Keratinocyte (primary cell): Measurements from ENCODE around the gene IFNL1. TPM values are rescaled to one million over a fixed set of nuclear protein-coding genes. Genes with fewer than 3 reads are reported as not detected.

ENCODE experiments used
- DNase-seq: peaks from one replicate; pipeline ENCODE4 v3.0.0-alpha.2; 2011; ENCODE audit warnings: low read depth, missing footprints, low spot score
- FAIRE-seq: peaks from 2 replicates; lab custom pipeline; 2011; peaks lifted over from hg19 to GRCh38; lab: Jason Lieb, UNC
- H2AFZ ChIP-seq: 2 replicates; pipeline ENCODE4 v1.6.0; 2012; ENCODE audit warnings: low read length, control low read depth, inconsistent platforms; ENCODE audit not compliant: control insufficient read depth
- H3K27ac ChIP-seq: 2 replicates; pipeline ENCODE4 v1.5.1; 2011; ENCODE audit warnings: low read length; ENCODE audit not compliant: control insufficient read depth, insufficient read depth
- H3K27me3 ChIP-seq: 3 replicates; pipeline ENCODE4 v1.6.0; 2011; ENCODE audit warnings: low read length; ENCODE audit not compliant: control insufficient read depth, insufficient read depth; ENCODE audit errors: extremely low read depth
- H3K36me3 ChIP-seq, 2 experiments: 2 replicates in 1 of 2; 3 replicates in 1 of 2; pipeline ENCODE4 v1.5.1; 2011; ENCODE audit warnings: low read length in 2 of 2, mild to moderate bottlenecking in 1 of 2; ENCODE audit not compliant: control insufficient read depth in 2 of 2, insufficient read depth in 2 of 2; ENCODE audit errors: extremely low read depth in 1 of 2
- H3K4me1 ChIP-seq: 3 replicates; pipeline ENCODE4 v1.5.1; 2011; ENCODE audit warnings: low read length; ENCODE audit not compliant: control insufficient read depth, insufficient read depth; ENCODE audit errors: extremely low read depth
- H3K4me2 ChIP-seq: 3 replicates; pipeline ENCODE4 v1.6.0; 2011; ENCODE audit warnings: low read depth, low read length; ENCODE audit not compliant: control insufficient read depth, insufficient read depth; ENCODE audit errors: extremely low read depth
- H3K4me3 ChIP-seq, 3 experiments: fragments of 200-600 bp in 1 of 3; sonication (generic) in 1 of 3; 2 replicates in 2 of 3; 3 replicates in 1 of 3; pipeline ENCODE4 v1.5.1; 2011 to 2016; ENCODE audit warnings: low read length in 3 of 3, mild to moderate bottlenecking in 3 of 3, control low read depth in 2 of 3, inconsistent platforms in 1 of 3, low read depth in 1 of 3, mixed read lengths in 1 of 3, mixed run types in 1 of 3, moderate library complexity in 1 of 3; ENCODE audit not compliant: control insufficient read depth in 2 of 3, insufficient read depth in 2 of 3; ENCODE audit errors: extremely low read depth in 1 of 3
- H3K79me2 ChIP-seq: 2 replicates; pipeline ENCODE4 v1.6.0; 2012; ENCODE audit warnings: low read length; ENCODE audit not compliant: control insufficient read depth, insufficient read depth
- H3K9ac ChIP-seq: 3 replicates; pipeline ENCODE4 v1.6.0; 2011; ENCODE audit warnings: low read length; ENCODE audit not compliant: control insufficient read depth, insufficient read depth; ENCODE audit errors: extremely low read depth
- H3K9me1 ChIP-seq: 3 replicates; pipeline ENCODE4 v1.6.0; 2011; ENCODE audit warnings: low read length; ENCODE audit not compliant: control insufficient read depth, insufficient read depth; ENCODE audit errors: extremely low read depth
- H3K9me3 ChIP-seq: 2 replicates; pipeline ENCODE4 v1.5.1; 2012; ENCODE audit warnings: low read depth, low read length; ENCODE audit not compliant: control insufficient read depth
- H4K20me1 ChIP-seq: 3 replicates; pipeline ENCODE4 v1.6.0; 2011; ENCODE audit warnings: low read length; ENCODE audit not compliant: control insufficient read depth, insufficient read depth; ENCODE audit errors: extremely low read depth
- EZH2 ChIP-seq: IDR thresholded peaks from one replicate; pipeline ENCODE4 v1.6.1; 2012; ENCODE audit warnings: inconsistent platforms, mild to moderate bottlenecking, low read length, moderate library complexity
- dilution Hi-C: fragments of 300-500 bp; cut with MboI; formaldehyde crosslinking; loops from one replicate; pipeline ENCODE4 v1.7.0; 2020; ENCODE audit warnings: low sequenced_read_pairs; ENCODE audit not compliant: extremely low pct_ligation_motif_present
- polyA plus RNA-seq, 5 experiments: library from polyadenylated mRNA; depleted of rRNA in 3 of 5; stranded (reverse) in 3 of 5; stranded (forward) in 1 of 5; unstranded in 1 of 5; fragments of >200 nt; gene quantifications; 1 replicate in 1 of 5; 2 replicates in 3 of 5; 3 replicates in 1 of 5; pipeline versions ENCODE4 v1.2.1 to v1.2.3, GENCODE V29; 2011 to 2012; ENCODE audit warnings: missing spikeins in 2 of 5, low read depth in 1 of 5, low replicate concordance in 1 of 5
- TF ChIP-seq, protein P1 (sequence below), 3 experiments: IDR thresholded peaks in 1 of 3; conservative IDR thresholded peaks in 1 of 3; optimal IDR thresholded peaks in 1 of 3; 2 replicates in 2 of 3; 3 replicates in 1 of 3; pipeline versions ENCODE3 to v1.5.1; 2011; ENCODE audit warnings: low read length in 3 of 3, mild to moderate bottlenecking in 3 of 3, moderate library complexity in 2 of 3, control low read depth in 1 of 3, inconsistent platforms in 1 of 3; ENCODE audit not compliant: insufficient read depth in 2 of 3; ENCODE audit errors: extremely low read depth in 1 of 3

The IFNL1 gene
- polyA plus RNA-seq, 1 donor (not counting 4 experiments of a cell fraction or from before 2014, with no cell fraction given) = not detected

DNA sequence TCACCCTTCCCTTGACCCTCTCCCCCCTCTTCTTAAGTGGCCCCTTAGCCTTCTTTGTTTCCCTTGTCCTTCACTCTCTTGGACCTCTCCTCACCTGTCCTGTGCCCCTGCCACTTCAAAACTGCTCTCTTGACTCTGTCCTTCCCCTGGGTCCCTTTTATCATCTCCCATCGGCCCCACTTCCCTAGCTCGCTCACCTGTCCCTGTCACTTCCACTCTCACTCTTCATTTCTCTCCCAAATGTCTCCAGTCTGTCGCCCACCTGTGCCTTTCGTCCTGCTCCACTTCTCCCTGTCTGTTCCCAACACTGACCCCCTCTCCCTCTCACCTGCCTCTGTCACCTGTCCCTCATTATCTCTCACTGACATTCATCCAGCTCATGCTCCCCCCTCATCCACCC lies 699 bp downstream of the IFNL1 start:
- dilution Hi-C loops = no loop called here
- Histone ChIP-seq H3K9me3 (no peaks in the 10 kb centered on the region), H2AFZ (no peak overlapping the region), H3K27me3 (peaks cover 8% of the 10 kb centered on the region), H3K79me2 (no peaks in the 10 kb centered on the region), H3K9me1 (no peaks in the 10 kb centered on the region), H3K36me3 (no peaks in the 10 kb centered on the region), H3K4me1 (no peaks in the 10 kb centered on the region), H3K27ac (no peak overlapping the region), H3K4me2 (no peak overlapping the region), H3K4me3 (no peak overlapping the region), H3K9ac (no peak overlapping the region), H4K20me1 (no peaks in the 10 kb centered on the region)
- FAIRE-seq = no peak
- DNase-seq = no peak
- TF ChIP-seq, protein P1, sequence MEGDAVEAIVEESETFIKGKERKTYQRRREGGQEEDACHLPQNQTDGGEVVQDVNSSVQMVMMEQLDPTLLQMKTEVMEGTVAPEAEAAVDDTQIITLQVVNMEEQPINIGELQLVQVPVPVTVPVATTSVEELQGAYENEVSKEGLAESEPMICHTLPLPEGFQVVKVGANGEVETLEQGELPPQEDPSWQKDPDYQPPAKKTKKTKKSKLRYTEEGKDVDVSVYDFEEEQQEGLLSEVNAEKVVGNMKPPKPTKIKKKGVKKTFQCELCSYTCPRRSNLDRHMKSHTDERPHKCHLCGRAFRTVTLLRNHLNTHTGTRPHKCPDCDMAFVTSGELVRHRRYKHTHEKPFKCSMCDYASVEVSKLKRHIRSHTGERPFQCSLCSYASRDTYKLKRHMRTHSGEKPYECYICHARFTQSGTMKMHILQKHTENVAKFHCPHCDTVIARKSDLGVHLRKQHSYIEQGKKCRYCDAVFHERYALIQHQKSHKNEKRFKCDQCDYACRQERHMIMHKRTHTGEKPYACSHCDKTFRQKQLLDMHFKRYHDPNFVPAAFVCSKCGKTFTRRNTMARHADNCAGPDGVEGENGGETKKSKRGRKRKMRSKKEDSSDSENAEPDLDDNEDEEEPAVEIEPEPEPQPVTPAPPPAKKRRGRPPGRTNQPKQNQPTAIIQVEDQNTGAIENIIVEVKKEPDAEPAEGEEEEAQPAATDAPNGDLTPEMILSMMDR (optimal IDR thresholded peaks at IDR 0.05 in 1 of 3, IDR thresholded peaks at IDR 0.05 in 1 of 3, conservative IDR thresholded peaks at IDR 0.05 in 1 of 3; ENCODE audit: extremely low read depth in 1 of 3, insufficient read depth in 2 of 3, low read length in 3 of 3) = no peak
- TF ChIP-seq EZH2 = no peak

DNA sequence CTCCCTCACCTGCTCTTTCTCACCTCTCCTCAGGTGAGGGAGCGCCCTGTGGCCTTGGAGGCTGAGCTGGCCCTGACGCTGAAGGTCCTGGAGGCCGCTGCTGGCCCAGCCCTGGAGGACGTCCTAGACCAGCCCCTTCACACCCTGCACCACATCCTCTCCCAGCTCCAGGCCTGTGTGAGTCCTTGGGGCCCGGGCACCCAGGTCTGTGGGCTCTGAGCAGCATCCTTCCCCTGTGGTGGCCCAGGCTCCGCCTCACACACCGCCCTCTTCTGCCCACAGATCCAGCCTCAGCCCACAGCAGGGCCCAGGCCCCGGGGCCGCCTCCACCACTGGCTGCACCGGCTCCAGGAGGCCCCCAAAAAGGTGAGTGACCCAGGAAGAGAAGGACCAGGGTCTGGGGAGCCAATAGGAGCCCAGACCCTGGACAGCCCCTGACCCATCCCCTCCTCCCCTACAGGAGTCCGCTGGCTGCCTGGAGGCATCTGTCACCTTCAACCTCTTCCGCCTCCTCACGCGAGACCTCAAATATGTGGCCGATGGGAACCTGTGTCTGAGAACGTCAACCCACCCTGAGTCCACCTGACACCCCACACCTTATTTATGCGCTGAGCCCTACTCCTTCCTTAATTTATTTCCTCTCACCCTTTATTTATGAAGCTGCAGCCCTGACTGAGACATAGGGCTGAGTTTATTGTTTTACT lies 1.9 kb downstream of the IFNL1 start:
- no peak for FAIRE-seq
- no peaks in the 10 kb centered on the region for H4K20me1 ChIP-seq
- no peak overlapping the region for H3K4me2 ChIP-seq
- dilution Hi-C loops = no loop called here
- H3K9ac ChIP-seq = no peak overlapping the region
- no peak overlapping the region for H3K4me3 ChIP-seq
- H3K4me1 ChIP-seq = no peaks in the 10 kb centered on the region
- no peaks in the 10 kb centered on the region for H3K79me2 ChIP-seq
- TF ChIP-seq, protein P1 (optimal IDR thresholded peaks at IDR 0.05 in 1 of 3, IDR thresholded peaks at IDR 0.05 in 1 of 3, conservative IDR thresholded peaks at IDR 0.05 in 1 of 3; ENCODE audit: extremely low read depth in 1 of 3, insufficient read depth in 2 of 3, low read length in 3 of 3) = no peak
- no peak for TF ChIP-seq EZH2
- H3K27me3 ChIP-seq = peaks cover 8% of the 10 kb centered on the region
- no peaks in the 10 kb centered on the region for H3K9me1 ChIP-seq
- no peaks in the 10 kb centered on the region for H3K9me3 ChIP-seq
- no peak overlapping the region for H2AFZ ChIP-seq
- DNase-seq = no peak
- no peaks in the 10 kb centered on the region for H3K36me3 ChIP-seq
- H3K27ac ChIP-seq = no peak overlapping the region
